ENCODE results near the gene ADRA2C.

- no peak for TF ChIP-seq ZNF609 (CRISPR knock-in tag; IDR thresholded peaks at IDR 0.05; ENCODE audit: borderline replicate concordance)
- TF ChIP-seq ZSCAN29 (CRISPR knock-in tag; conservative IDR thresholded peaks at IDR 0.05), result no peak
- TF ChIP-seq CTCF (CRISPR knock-in tag; IDR thresholded peaks at IDR 0.05), result no peak
- TF ChIP-seq USF2 (IDR thresholded peaks at IDR 0.05; ENCODE audit: low read depth, low read length), result no peak
- no peak for TF ChIP-seq USF2 (CRISPR knock-in tag; IDR thresholded peaks at IDR 0.05; ENCODE audit: borderline replicate concordance)
- TF ChIP-seq PAXIP1 (CRISPR knock-in tag; conservative IDR thresholded peaks at IDR 0.05), result no peak
- no peak for TF ChIP-seq SUZ12 (IDR thresholded peaks at IDR 0.05; ENCODE audit: low read depth, low read length)
- no peak for TF ChIP-seq NR1H2 (CRISPR knock-in tag; IDR thresholded peaks at IDR 0.05; ENCODE audit: borderline replicate concordance, low read depth)
- no peak for TF ChIP-seq POLR2A (IDR thresholded peaks at IDR 0.05; ENCODE audit: insufficient read depth in 1 of 2, low read depth in 2 of 2, low read length in 2 of 2)
- no peak for TF ChIP-seq FOXP1 (IDR thresholded peaks at IDR 0.05)
- TF ChIP-seq FOXP1 (CRISPR knock-in tag; IDR thresholded peaks at IDR 0.05), result no peak
- TF ChIP-seq HIVEP1 (CRISPR knock-in tag; IDR thresholded peaks at IDR 0.05), result no peak
- no peak for TF ChIP-seq CREM (IDR thresholded peaks at IDR 0.05)
- no peak for TF ChIP-seq CREM (CRISPR knock-in tag; IDR thresholded peaks at IDR 0.05)
- TF ChIP-seq YEATS4 (CRISPR knock-in tag; IDR thresholded peaks at IDR 0.05; ENCODE audit: borderline replicate concordance), result no peak
Observed at GRCh38 chr4:3721627-3722026, 44.6 kb upstream of the ADRA2C start.

All from HepG2 (cell line).